Activated CD4-positive, alpha-beta memory T cell treated with anti-CD3 and anti-CD28 coated beads, Interleukin-2, amount 10 ng/mL, durations not matched to agents 7 days and 5 days (primary cell): Measurements from ENCODE around the gene PUM2. TPM values are rescaled to one million over a fixed set of nuclear protein-coding genes. Genes with fewer than 3 reads are reported as not detected.
"Not testable (repeated sequence)": the region's sequence is repeated elsewhere in the genome, so short reads cannot be mapped to it uniquely, and the experiment has no call there.

Experiments
- CTCF ChIA-PET: fragments of 350-600 bp; sonication (Branson Sonifier 250); formaldehyde crosslinking; loops from one replicate; lab custom pipeline; 2021; ENCODE audit warnings: antibody characterized with exemption, inconsistent platforms; lab: Charles Lee
- POLR2A ChIA-PET: fragments of 350-600 bp; sonication (Branson Sonifier 250); formaldehyde crosslinking; loops from one replicate; lab custom pipeline; 2021; ENCODE audit warnings: antibody characterized with exemption; lab: Charles Lee
- DNase-seq: peaks from one replicate; pipeline ENCODE4 v3.0.0-alpha.2; 2020
- H3K27ac Mint-ChIP-seq: one replicate; pipeline ENCODE4 v1.8.0; 2021; ENCODE audit warnings: mild to moderate bottlenecking, mixed read lengths
- H3K27me3 Mint-ChIP-seq: one replicate; pipeline ENCODE4 v1.8.0; 2021; ENCODE audit warnings: mixed read lengths
- H3K36me3 Mint-ChIP-seq: one replicate; pipeline ENCODE4 v1.8.0; 2021; ENCODE audit warnings: low read depth, mixed read lengths
- H3K4me1 Mint-ChIP-seq: one replicate; pipeline ENCODE4 v1.8.0; 2021; ENCODE audit warnings: mixed read lengths
- H3K4me3 Mint-ChIP-seq: one replicate; pipeline ENCODE4 v1.8.0; 2021; ENCODE audit warnings: mild to moderate bottlenecking, mixed read lengths
- H3K9me3 Mint-ChIP-seq: one replicate; pipeline ENCODE4 v1.8.0; 2021; ENCODE audit warnings: mixed read lengths
- total RNA-seq, 2 experiments: library from RNA; stranded (reverse); gene quantifications; one replicate each; pipeline ENCODE4 v1.2.3, GENCODE V29; 2021

The PUM2 gene
- total RNA-seq, 2 experiments from 2014 or later, result 141 to 147 TPM

- DNase-seq, result no peak
- Mint-ChIP-seq H3K27ac (no peak overlapping the region), H3K4me1 (peaks cover 18% of the 10 kb centered on the region), H3K4me3 (no peak overlapping the region), H3K36me3 (peaks cover 47% of the 10 kb centered on the region), H3K9me3 (no peaks in the 10 kb centered on the region), H3K27me3 (no peaks in the 10 kb centered on the region)
- ChIA-PET POLR2A (no interaction called here), CTCF (interaction anchor here (1.0 kb wide), 1 partner anchor 12 kb away, joined by 4 read pairs; no protein-coding TSS in a partner anchor)
Measured at GRCh38 chr2:20294231-20294630, 56.4 kb downstream of the PUM2 start.

DNA sequence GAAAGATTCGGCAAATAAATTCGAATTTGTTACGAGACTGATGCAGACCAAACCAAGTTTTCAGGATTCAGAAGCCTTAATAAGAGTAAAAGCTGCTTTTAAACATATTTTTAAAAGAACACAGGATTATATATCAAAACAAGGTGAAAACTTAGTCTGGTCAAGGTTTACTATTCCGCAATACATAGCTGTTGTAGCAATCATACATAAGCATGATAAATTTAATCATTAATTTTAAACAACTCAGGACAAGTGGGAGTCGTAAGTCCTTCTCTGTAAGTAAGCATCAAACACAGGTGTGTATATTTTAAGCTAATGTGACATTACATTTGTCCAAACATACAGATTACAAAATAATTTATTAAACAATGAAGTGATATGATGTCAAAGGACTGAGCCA is 57.7 kb downstream of the PUM2 start:
- no peak for DNase-seq
- Mint-ChIP-seq H3K27me3 (no peaks in the 10 kb centered on the region), H3K4me3 (no peak overlapping the region), H3K9me3 (no peaks in the 10 kb centered on the region), H3K36me3 (peaks cover 44% of the 10 kb centered on the region), H3K4me1 (peaks cover 19% of the 10 kb centered on the region), H3K27ac (no peak overlapping the region)
- ChIA-PET CTCF (interaction anchor here (0.5 to 1.2 kb wide), 3 partner anchors 21 to 36 kb away, joined by 4 to 6 read pairs (median 5); no protein-coding TSS in a partner anchor), POLR2A (no interaction called here)

DNA sequence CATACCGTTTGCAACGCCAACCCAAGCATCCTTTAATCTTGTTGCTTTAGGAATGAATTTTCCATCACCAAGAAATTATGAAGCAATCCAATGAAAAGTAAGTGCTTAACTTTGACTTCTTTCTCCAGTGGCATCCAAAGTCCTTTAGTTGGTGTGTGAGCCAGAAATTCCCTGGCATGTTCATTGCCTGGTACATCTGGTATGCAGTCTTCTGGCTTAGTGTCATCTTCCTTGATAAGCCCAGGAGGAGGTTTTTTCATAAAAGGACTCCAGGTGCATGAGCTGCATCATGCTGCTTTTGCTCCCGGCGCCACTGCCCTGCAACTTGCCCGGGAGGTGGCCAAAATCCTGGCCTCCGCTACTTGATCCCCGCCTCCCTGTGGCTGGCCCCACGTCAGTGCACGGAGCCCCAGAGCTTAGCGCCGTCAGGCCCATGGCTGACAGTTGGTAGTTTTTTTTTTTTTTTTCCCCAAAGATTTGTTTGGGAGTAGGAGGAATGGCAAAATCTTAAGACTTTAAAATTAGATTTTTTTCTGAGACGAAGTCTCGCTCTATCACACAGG is 58.7 kb downstream of the PUM2 start:
- no peak overlapping the region for H3K27ac Mint-ChIP-seq
- no peaks in the 10 kb centered on the region for H3K27me3 Mint-ChIP-seq
- ChIA-PET CTCF (interaction anchor here (0.6 to 1.4 kb wide), 5 partner anchors 10 to 35 kb away, joined by 3 to 13 read pairs (median 3); no protein-coding TSS in a partner anchor), POLR2A (interaction anchor here (0.7 kb wide), 1 partner anchor 10 kb away, joined by 3 read pairs; no protein-coding TSS in a partner anchor)
- H3K36me3 Mint-ChIP-seq, result peaks cover 37% of the 10 kb centered on the region
- H3K9me3 Mint-ChIP-seq, result no peaks in the 10 kb centered on the region
- H3K4me3 Mint-ChIP-seq, result no peak overlapping the region
- DNase-seq, result no peak
- H3K4me1 Mint-ChIP-seq, result peaks cover 18% of the 10 kb centered on the region

- Mint-ChIP-seq H3K36me3 (peaks cover 32% of the 10 kb centered on the region), H3K4me3 (no peak overlapping the region), H3K4me1 (peaks cover 13% of the 10 kb centered on the region), H3K9me3 (no peaks in the 10 kb centered on the region), H3K27me3 (no peaks in the 10 kb centered on the region), H3K27ac (no peak overlapping the region)
- peak; percentile 21 for DNase-seq
- CTCF ChIA-PET, result interaction anchor here (0.6 to 1.4 kb wide), 10 partner anchors 9 to 120 kb away, joined by 3 to 13 read pairs (median 3); no protein-coding TSS in a partner anchor
- POLR2A ChIA-PET, result interaction anchor here (0.7 kb wide), 1 partner anchor 9 kb away, joined by 3 read pairs; no protein-coding TSS in a partner anchor
Measured at GRCh38 chr2:20291106-20291564, 59.5 kb downstream of the PUM2 start.

DNA sequence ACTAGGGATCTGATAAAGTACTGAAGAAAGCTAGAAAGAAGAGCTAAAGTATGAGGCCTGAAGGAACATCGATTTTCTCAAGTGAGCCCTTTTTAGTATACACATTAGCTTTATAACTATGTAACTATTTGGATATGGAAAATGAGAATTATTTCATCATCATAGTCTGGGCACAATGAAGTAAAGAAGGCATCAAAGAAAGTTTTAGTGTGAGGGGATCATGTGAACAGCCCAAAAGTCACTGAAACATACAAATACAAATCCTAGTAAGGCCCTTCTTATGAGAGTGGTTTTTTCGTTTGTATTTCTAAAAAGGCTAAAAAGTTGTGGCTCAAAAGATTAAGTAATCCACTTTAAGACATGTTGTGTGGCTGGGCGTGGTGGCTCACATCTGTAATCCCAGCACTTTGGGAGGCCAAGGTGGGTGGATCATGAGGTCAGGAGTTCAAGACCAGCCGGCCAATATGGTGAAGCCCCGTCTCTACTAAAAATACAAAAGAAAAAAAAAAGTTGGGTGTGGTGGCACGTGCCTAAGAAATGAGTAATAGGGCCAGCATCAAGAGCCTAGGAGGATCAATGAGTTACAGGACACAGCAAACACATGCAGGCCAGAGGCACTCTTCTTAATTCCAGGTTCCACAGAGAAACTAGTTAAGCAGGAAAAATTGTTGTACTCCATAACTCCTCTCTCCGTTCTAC is 61.9 kb downstream of the PUM2 start:
- Mint-ChIP-seq H3K27ac (no peak overlapping the region), H3K27me3 (no peaks in the 10 kb centered on the region), H3K9me3 (no peaks in the 10 kb centered on the region), H3K4me1 (peaks cover 3% of the 10 kb centered on the region), H3K36me3 (peaks cover 22% of the 10 kb centered on the region), H3K4me3 (no peak overlapping the region)
- ChIA-PET POLR2A (interaction anchor here (0.9 kb wide), 1 partner anchor 61 kb away, joined by 3 read pairs; no protein-coding TSS in a partner anchor), CTCF (interaction anchor here (1.0 kb wide), 1 partner anchor 37 kb away, joined by 3 read pairs; no protein-coding TSS in a partner anchor)
- DNase-seq, result no peak

- DNase-seq, result no peak
- ChIA-PET POLR2A (interaction anchor here (0.8 to 1.0 kb wide), 2 partner anchors 8 to 26 kb away, joined by 3 read pairs; no protein-coding TSS in a partner anchor), CTCF (interaction anchor here (1.1 to 1.4 kb wide), 3 partner anchors 8 to 13 kb away, joined by 3 to 6 read pairs (median 4); no protein-coding TSS in a partner anchor)
- no peak overlapping the region for H3K27ac Mint-ChIP-seq
- H3K27me3 Mint-ChIP-seq, result no peaks in the 10 kb centered on the region
- H3K9me3 Mint-ChIP-seq, result no peaks in the 10 kb centered on the region
- H3K36me3 Mint-ChIP-seq, result peaks cover 32% of the 10 kb centered on the region
- no peak overlapping the region for H3K4me3 Mint-ChIP-seq
- H3K4me1 Mint-ChIP-seq, result no peaks in the 10 kb centered on the region
Measured at GRCh38 chr2:20282916-20283592, 67.6 kb downstream of the PUM2 start.

- ChIA-PET POLR2A (interaction anchor here (1.0 kb wide), 1 partner anchor 9 kb away, joined by 3 read pairs; no protein-coding TSS in a partner anchor), CTCF (interaction anchor here (1.1 to 1.4 kb wide), 3 partner anchors 9 to 14 kb away, joined by 3 to 6 read pairs (median 4); no protein-coding TSS in a partner anchor)
- H3K27ac Mint-ChIP-seq, result no peak overlapping the region
- H3K4me1 Mint-ChIP-seq, result no peaks in the 10 kb centered on the region
- no peak for DNase-seq
- H3K36me3 Mint-ChIP-seq, result peaks cover 37% of the 10 kb centered on the region
- no peak overlapping the region for H3K4me3 Mint-ChIP-seq
- H3K27me3 Mint-ChIP-seq, result no peaks in the 10 kb centered on the region
- H3K9me3 Mint-ChIP-seq, result no peaks in the 10 kb centered on the region
Measured at GRCh38 chr2:20281876-20282275, 68.8 kb downstream of the PUM2 start.

DNA sequence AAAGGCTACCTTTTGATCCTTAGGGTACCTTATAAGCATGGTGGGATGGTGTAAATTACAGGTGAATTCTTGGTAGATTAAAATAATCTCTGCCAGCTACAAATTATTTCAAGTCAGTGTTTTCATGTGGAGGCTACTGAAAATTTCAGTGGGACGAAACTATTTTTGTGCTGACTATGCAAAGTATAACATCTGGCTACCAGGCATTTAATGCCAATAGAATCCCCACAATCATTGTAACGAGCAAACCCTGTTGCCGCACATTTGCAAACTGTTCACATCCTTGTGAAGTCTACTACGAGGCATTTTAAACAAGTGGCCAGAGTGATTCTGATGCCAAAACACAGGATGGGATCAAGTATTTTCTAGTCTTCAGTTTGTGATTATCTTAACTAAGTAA is 77.6 kb downstream of the PUM2 start:
- H3K4me1 Mint-ChIP-seq, result no peaks in the 10 kb centered on the region
- ChIA-PET POLR2A (interaction anchor here (1.1 kb wide), 1 partner anchor 8 kb away, joined by 4 read pairs; no protein-coding TSS in a partner anchor), CTCF (interaction anchor here (1.3 kb wide), 1 partner anchor 18 kb away, joined by 3 read pairs; no protein-coding TSS in a partner anchor)
- H3K36me3 Mint-ChIP-seq, result peaks cover 38% of the 10 kb centered on the region
- no peaks in the 10 kb centered on the region for H3K27me3 Mint-ChIP-seq
- no peak for DNase-seq
- H3K9me3 Mint-ChIP-seq, result no peaks in the 10 kb centered on the region
- H3K4me3 Mint-ChIP-seq, result no peak overlapping the region
- no peak overlapping the region for H3K27ac Mint-ChIP-seq

GRCh38 chr2:20268317-20268716 is 82.3 kb downstream of the PUM2 start:
- H3K27ac Mint-ChIP-seq, H3K27me3 Mint-ChIP-seq, H3K9me3 Mint-ChIP-seq, H3K4me3 Mint-ChIP-seq, DNase-seq, CTCF ChIA-PET, POLR2A ChIA-PET: not testable (repeated sequence)
- peaks cover 46% of the 10 kb centered on the region for H3K36me3 Mint-ChIP-seq
- peaks cover 11% of the 10 kb centered on the region for H3K4me1 Mint-ChIP-seq

GRCh38 chr2:20267529-20267928 is 83.1 kb downstream of the PUM2 start:
- no peaks in the 10 kb centered on the region for H3K9me3 Mint-ChIP-seq
- POLR2A ChIA-PET, result interaction anchor here (0.7 kb wide), 1 partner anchor 84 kb away, joined by 3 read pairs; no protein-coding TSS in a partner anchor
- no peak overlapping the region for H3K27ac Mint-ChIP-seq

DNA sequence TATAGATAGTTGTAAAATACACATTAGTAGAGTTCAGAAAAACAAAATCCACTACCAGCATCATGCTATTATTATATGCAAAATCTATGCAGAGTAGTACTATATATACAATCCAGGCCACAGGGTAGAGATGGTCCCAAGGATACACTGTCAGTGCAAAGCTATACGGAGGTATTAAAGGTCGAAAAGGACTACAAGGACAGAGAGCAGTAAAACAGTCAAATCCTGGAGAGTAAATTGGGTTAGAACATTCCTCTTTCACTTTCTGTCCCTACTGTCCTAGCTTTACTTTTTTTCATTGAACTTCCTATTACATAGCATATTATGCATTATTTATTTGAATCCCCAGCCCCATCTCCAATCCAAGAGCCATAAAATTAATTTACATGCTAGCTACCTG is 86.0 kb downstream of the PUM2 start:
- Mint-ChIP-seq H3K36me3 (peaks cover 37% of the 10 kb centered on the region), H3K27me3 (no peaks in the 10 kb centered on the region), H3K9me3 (no peaks in the 10 kb centered on the region), H3K4me1 (peaks cover 11% of the 10 kb centered on the region), H3K27ac (no peak overlapping the region), H3K4me3 (no peak overlapping the region)
- ChIA-PET POLR2A (interaction anchor here (1.0 kb wide), 1 partner anchor 23 kb away, joined by 3 read pairs; no protein-coding TSS in a partner anchor), CTCF (no interaction called here)
- DNase-seq, result no peak

More at GRCh38 chr2:20267529-20267928, 83.1 kb downstream of the PUM2 start:
- CTCF ChIA-PET, result no interaction called here
- Mint-ChIP-seq H3K36me3 (peaks cover 46% of the 10 kb centered on the region), H3K27me3 (no peaks in the 10 kb centered on the region), H3K4me1 (peaks cover 11% of the 10 kb centered on the region), H3K4me3 (no peak overlapping the region)
- DNase-seq, result no peak

DNA sequence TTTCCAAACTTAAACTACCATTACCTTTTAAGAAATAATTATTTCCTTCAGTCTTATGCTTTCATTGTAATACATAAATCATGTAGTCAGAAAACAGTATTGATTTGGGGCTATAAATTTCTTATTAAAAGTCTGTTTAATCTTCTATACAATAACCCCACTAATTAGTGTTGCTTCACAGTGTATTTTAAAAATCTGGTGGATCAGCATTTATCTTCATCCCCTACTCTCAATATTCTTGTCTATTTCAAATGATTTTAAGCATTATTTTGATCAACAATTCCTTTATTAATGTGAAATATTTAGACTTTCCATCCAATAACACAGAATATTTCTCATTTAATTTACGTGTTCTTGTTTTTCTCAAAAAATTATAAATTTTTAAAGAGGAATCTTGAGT is 93.2 kb downstream of the PUM2 start:
- CTCF ChIA-PET, result no interaction called here
- no peaks in the 10 kb centered on the region for H3K27me3 Mint-ChIP-seq
- peaks cover 53% of the 10 kb centered on the region for H3K36me3 Mint-ChIP-seq
- no peak overlapping the region for H3K27ac Mint-ChIP-seq
- POLR2A ChIA-PET, result no interaction called here
- no peaks in the 10 kb centered on the region for H3K9me3 Mint-ChIP-seq
- no peak overlapping the region for H3K4me3 Mint-ChIP-seq
- H3K4me1 Mint-ChIP-seq, result no peaks in the 10 kb centered on the region
- DNase-seq, result no peak
